ENCODE data around the gene USP34. TPM values are rescaled to one million over a fixed set of nuclear protein-coding genes. Genes with fewer than 3 reads are reported as not detected.
"Not testable (repeated sequence)": the region's sequence is repeated elsewhere in the genome, so short reads cannot be mapped to it uniquely, and the experiment has no call there.

USP34 gene
- total RNA-seq, 1 donor from 2014 or later = 139 TPM

GRCh38 chr2:61456070-61456745 lies 14.7 kb downstream of the USP34 start:
- Mint-ChIP-seq H3K27ac (peak overlapping the region; percentile 55), H3K27me3 (no peaks in the 10 kb centered on the region), H3K9me3 (ENCODE audit: low read depth) (no peaks in the 10 kb centered on the region), H3K36me3 (ENCODE audit: insufficient read depth) (peaks cover 9% of the 10 kb centered on the region), H3K4me1 (ENCODE audit: low read depth) (peaks cover 8% of the 10 kb centered on the region), H3K4me3 (ENCODE audit: low read depth) (no peak overlapping the region)
- no peak for TF ChIP-seq CTCF (IDR thresholded peaks at IDR 0.05; ENCODE audit: unreplicated experiment)
- DNase-seq (ENCODE audit: low spot score, unreplicated experiment) = no peak

- not testable (repeated sequence) for H3K9me3 Mint-ChIP-seq (ENCODE audit: low read depth); DNase-seq (ENCODE audit: low spot score, unreplicated experiment); H3K4me1 Mint-ChIP-seq (ENCODE audit: low read depth); H3K27ac Mint-ChIP-seq; H3K4me3 Mint-ChIP-seq (ENCODE audit: low read depth); H3K27me3 Mint-ChIP-seq
- peaks cover 17% of the 10 kb centered on the region for H3K36me3 Mint-ChIP-seq (ENCODE audit: insufficient read depth)
These were observed 15.9 kb downstream of the USP34 start for GRCh38 chr2:61454972-61455371.

- TF ChIP-seq CTCF (IDR thresholded peaks at IDR 0.05; ENCODE audit: unreplicated experiment) = no peak
- no peak overlapping the region for H3K27ac Mint-ChIP-seq
- no peaks in the 10 kb centered on the region for H3K27me3 Mint-ChIP-seq
- peaks cover 19% of the 10 kb centered on the region for H3K36me3 Mint-ChIP-seq (ENCODE audit: insufficient read depth)
- peaks cover 5% of the 10 kb centered on the region for H3K9me3 Mint-ChIP-seq (ENCODE audit: low read depth)
- no peak overlapping the region for H3K4me3 Mint-ChIP-seq (ENCODE audit: low read depth)
- no peak for DNase-seq (ENCODE audit: low spot score, unreplicated experiment)
- H3K4me1 Mint-ChIP-seq (ENCODE audit: low read depth) = peaks cover 8% of the 10 kb centered on the region
These were observed 16.5 kb downstream of the USP34 start for GRCh38 chr2:61454383-61454782.

GRCh38 chr2:61452392-61452791 lies 18.5 kb downstream of the USP34 start:
- Mint-ChIP-seq H3K9me3 (ENCODE audit: low read depth) (peaks cover 6% of the 10 kb centered on the region), H3K4me1 (ENCODE audit: low read depth) (peaks cover under 1% of the 10 kb centered on the region), H3K36me3 (ENCODE audit: insufficient read depth) (peaks cover 21% of the 10 kb centered on the region), H3K4me3 (ENCODE audit: low read depth) (no peak overlapping the region), H3K27me3 (no peaks in the 10 kb centered on the region), H3K27ac (peak overlapping the region; percentile 69)
- DNase-seq (ENCODE audit: low spot score, unreplicated experiment) = no peak
- no peak for TF ChIP-seq CTCF (IDR thresholded peaks at IDR 0.05; ENCODE audit: unreplicated experiment)

GRCh38 chr2:61451178-61451577 lies 19.7 kb downstream of the USP34 start:
- Mint-ChIP-seq H3K36me3 (ENCODE audit: insufficient read depth) (peaks cover 22% of the 10 kb centered on the region), H3K9me3 (ENCODE audit: low read depth) (peaks cover 6% of the 10 kb centered on the region), H3K4me3 (ENCODE audit: low read depth) (no peak overlapping the region), H3K27ac (no peak overlapping the region), H3K4me1 (ENCODE audit: low read depth) (no peaks in the 10 kb centered on the region), H3K27me3 (no peaks in the 10 kb centered on the region)
- no peak for TF ChIP-seq CTCF (IDR thresholded peaks at IDR 0.05; ENCODE audit: unreplicated experiment)
- no peak for DNase-seq (ENCODE audit: low spot score, unreplicated experiment)

GRCh38 chr2:61450144-61450543 lies 20.7 kb downstream of the USP34 start:
- H3K27ac Mint-ChIP-seq = no peak overlapping the region
- H3K4me3 Mint-ChIP-seq (ENCODE audit: low read depth) = no peak overlapping the region
- H3K27me3 Mint-ChIP-seq = no peaks in the 10 kb centered on the region
- H3K9me3 Mint-ChIP-seq (ENCODE audit: low read depth) = peaks cover 6% of the 10 kb centered on the region
- no peak for TF ChIP-seq CTCF (IDR thresholded peaks at IDR 0.05; ENCODE audit: unreplicated experiment)
- H3K4me1 Mint-ChIP-seq (ENCODE audit: low read depth) = no peaks in the 10 kb centered on the region
- no peak for DNase-seq (ENCODE audit: low spot score, unreplicated experiment)
- peaks cover 21% of the 10 kb centered on the region for H3K36me3 Mint-ChIP-seq (ENCODE audit: insufficient read depth)
